OCI-M1 (cell line): ENCODE data around the gene SERPINI1.

Source experiments
- DNase-seq: peaks from one replicate; lab custom pipeline; 2025; lab: John Stamatoyannopoulos, UW

SERPINI1 gene

DNA sequence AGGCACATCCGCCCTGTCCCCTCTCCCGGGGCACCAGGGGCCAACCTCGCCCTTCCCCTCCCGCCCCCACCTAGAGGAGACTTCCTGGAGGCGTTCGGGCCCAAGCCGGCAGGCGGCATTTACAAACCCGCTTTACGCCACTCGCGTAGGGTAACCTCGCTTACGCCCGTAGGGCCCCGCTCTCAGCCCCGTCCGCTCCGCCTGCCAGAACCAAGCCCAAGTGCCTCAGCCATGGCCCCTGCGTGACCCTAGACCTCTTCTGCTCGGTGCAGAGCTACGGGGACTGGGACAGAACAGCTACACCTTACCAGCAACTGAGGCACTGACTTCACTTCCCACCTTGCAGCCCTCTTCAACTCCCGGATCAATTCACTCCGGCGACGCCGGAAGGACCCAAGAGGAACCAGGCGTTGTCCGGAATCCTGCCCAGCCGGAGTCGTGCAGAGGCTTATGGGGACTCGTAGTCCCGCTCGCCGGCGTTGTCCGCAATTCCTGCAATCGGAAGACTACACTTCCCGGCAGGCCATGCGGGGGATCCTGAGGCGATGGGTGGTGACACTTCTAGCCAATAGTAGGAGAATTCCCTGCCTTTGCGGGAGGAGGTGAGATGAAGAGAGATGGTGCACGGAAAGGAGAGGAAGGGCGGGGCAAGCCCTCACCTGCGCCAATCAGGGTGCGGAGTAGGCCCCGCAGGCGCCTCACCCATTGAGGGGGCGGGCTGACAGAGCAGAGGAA, 856 bp upstream of the SERPINI1 start, which contains the start of gene PDCD10:
PDCD10 (minus strand) TSS at position 395 of the 735 bp plus-strand sequence. CDS start 14,735 bp downstream, outside the sequence.
- peak; percentile 96 for DNase-seq

DNA sequence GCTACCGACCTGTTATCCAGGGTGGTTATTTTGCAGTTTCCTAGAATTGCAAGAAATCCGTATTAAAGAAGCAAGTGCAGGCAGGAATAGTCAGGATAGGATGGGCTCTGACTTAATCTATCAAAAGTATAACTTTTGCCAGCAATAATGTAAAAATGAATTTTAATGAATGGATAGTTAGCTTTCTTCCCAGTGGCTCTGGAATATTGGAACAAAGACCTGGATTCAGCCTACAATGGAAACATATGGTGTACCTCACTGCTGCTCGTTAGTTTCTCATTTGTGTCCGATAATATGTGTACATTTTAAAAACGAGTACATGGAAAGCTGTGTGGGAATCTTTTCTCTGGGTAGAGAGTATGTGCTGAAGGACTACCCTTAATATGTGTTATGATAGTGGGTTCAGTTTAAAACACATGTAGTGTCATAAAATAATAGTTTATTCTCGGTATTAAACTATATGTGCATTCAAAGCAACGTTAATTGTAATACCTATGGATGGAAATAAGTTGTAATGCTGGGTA, 805 bp downstream of the SERPINI1 start:
- DNase-seq = peak; percentile 43

- peak; percentile 16 for DNase-seq
Measured at GRCh38 chr3:167736997-167737396, 1.5 kb downstream of the SERPINI1 start.

- DNase-seq = no peak
Measured at GRCh38 chr3:167738037-167738436, 2.5 kb downstream of the SERPINI1 start.

DNA sequence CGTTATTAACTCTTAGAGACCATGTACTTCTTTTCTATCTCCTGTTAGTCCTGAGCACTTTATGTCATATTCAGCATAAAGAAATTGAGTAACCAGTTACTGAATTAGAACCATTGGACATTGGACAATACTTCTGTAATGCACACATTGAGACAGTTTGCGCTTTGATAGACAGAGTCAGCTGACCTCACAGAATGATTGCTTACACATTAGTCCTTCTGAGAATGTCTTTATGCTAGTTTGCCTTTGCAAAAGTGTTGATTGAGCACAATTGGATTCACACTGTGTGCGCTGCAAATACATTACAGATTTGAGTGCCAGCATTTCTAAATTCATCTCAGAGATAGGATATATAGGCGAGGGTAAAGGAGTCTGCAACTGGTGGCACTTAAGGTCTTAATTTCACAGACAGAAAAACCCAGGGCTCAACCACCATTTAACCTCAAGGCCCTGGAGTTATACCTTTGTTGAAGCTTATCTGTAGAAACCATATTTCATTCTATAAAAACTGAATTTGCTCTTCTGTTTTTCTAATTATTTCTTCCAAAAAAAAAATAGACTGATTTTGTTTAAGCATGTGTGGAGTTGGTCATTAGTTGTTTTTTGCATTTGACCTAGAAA, 3.8 kb downstream of the SERPINI1 start:
- DNase-seq = peak; percentile 60

- DNase-seq = peak; percentile 75
Measured at GRCh38 chr3:167740961-167741587, 5.6 kb downstream of the SERPINI1 start.

- peak; percentile 53 for DNase-seq
Measured at GRCh38 chr3:167742338-167742737, 6.8 kb downstream of the SERPINI1 start.

DNA sequence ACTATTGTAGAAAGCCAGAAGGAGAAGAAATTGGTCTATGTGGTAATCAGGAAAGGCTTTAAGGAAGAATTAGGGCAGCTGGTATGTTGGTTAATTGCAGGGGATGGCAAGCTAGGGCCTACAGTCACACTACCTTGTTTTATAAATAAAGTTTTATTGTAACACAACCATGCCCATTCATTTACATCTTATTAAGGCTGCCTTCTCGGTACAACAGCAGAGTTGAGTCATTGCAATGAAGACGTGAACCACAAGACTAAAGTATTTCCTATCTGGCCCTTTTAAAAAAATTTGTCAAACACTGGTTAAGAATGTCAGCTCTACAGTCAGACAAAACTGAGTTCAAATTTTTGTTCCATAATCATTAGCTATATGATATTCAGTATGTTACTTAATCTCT, 8.3 kb downstream of the SERPINI1 start:
- no peak for DNase-seq

GRCh38 chr3:167749209-167749608, 13.7 kb downstream of the SERPINI1 start:
- no peak for DNase-seq

- DNase-seq = peak; percentile 29
Measured at GRCh38 chr3:167749728-167750127, 14.2 kb downstream of the SERPINI1 start.

DNA sequence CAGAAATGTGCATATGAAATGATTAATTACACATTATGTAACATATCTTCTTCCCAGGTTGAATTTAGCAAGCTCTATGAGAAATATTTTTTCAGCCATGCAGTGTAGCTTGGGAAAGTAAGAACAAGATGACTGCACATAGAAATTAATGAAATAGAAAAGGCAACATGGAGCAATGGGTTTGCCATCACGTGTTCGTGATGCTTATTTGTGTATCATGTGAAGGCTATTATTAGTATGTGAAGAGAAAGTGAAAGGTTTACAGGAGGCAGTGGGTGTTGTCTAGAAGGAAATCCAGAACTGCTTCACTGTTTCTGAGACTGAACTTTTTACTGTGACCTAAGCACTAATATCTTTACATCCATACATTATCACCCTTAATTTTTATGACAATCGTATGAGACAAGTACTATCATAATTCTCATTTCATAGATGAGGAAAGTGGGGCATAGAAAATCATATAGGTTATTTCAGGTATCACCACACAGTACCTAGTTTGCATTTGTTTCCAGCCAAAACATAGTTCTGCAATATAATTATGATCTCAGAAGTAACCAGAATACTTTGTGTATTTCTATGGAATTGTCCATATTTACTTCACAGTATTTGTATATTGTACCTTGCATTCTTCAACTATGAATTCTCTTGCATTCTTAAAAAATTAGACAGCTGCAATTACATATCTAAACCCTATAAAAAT, 14.9 kb downstream of the SERPINI1 start:
- peak; percentile 85 for DNase-seq

DNA sequence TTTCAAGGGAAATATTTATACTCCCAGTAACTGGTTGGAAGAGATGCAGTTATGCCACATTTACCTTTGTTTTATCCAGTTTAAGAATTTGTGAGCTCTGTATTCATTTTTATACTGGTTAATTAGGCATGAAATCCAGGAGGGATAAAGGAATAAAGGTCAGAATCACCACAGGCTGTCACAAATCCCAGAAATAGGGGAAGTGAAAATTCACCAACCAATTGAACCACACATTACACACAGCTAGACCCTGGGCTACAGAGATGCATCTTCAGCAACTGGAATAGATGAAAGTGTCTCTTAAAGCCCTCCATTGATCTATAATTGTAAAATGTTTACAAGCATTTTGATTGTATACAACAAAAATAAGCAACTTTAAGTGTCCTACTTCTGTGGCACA, 18.5 kb downstream of the SERPINI1 start:
- no peak for DNase-seq

GRCh38 chr3:167761302-167761701, 25.8 kb downstream of the SERPINI1 start:
- DNase-seq = no peak

DNA sequence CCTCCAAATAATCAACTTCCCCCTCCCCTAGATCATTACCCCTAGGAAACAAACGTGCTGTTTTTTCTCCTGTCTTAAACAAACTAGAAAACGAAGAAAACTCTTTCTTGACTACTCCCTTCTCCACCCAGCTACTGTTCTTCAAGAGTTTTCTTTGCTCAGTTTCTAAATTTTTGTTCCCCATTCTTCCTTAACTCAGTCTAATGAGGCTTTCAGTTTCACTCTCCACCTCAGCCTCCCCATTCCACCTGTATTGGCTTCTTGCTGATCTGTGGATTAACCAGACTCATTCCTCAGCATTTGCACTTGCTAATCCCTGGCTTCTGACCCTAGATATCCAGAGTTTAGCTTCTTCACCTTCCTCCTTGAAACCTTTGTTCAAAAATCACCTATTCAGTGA, 26.8 kb downstream of the SERPINI1 start:
- peak; percentile 5 for DNase-seq

- DNase-seq = no peak
Measured at GRCh38 chr3:167772992-167773391, 37.5 kb downstream of the SERPINI1 start.

GRCh38 chr3:167773584-167773983, 38.1 kb downstream of the SERPINI1 start:
- DNase-seq = no peak

GRCh38 chr3:167776066-167776685, 40.7 kb downstream of the SERPINI1 start:
- no peak for DNase-seq

DNA sequence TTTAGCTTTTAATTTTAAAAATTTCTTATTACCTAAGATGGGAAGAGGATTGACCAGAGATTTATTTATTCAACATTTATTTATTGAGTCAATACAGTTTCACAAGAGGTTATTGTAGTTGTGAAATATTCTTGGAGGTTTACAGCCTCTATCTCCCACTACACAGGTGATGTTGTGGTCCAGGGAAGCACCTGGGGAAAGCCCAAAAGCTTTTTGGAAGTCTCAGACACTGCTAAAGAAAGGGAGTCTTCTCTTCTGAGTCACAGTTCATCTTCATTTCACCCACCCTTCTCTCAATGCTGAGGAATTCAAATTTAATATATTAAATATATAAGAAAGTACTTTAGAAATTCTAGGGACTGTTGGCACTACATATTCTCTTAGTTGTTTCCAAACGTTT, 41.8 kb downstream of the SERPINI1 start:
- DNase-seq = no peak

- no peak for DNase-seq
Measured at GRCh38 chr3:167780214-167780883, 44.8 kb downstream of the SERPINI1 start.

GRCh38 chr3:167783781-167784180, 48.3 kb downstream of the SERPINI1 start:
- no peak for DNase-seq

DNA sequence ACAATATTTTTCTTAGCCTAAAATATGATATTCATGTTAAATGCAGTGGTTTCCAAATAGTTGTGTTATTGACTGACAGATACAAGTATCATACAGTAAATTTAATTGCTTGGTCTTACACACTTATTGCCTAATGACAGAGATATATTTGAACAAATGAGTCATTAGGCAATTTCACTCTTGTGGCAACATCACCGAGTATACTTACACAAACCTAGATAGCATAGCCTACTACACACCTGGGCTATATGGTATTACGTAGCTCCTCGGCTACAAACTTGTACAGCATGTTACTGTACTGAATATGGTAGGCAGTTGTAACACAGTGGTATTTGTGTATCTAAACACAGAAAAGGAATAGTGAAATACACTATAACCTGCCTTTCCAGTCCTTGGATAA, 50.3 kb downstream of the SERPINI1 start:
- DNase-seq = no peak
